ENCODE results near the gene SIRPA.

GRCh38 chr20:1893721-1894470, 1.3 kb upstream of the SIRPA start:
- no peak for TF ChIP-seq ZNF274 (IDR thresholded peaks at IDR 0.05; ENCODE audit: low read depth, low read length)
- no peak for TF ChIP-seq YY1 (IDR thresholded peaks at IDR 0.05; ENCODE audit: insufficient read depth, insufficient read length)
- no peak for TF ChIP-seq SUZ12 (IDR thresholded peaks at IDR 0.05; ENCODE audit: extremely low read depth, insufficient read depth, insufficient read length)

Measured in NT2/D1 (cell line).